Neural progenitor cell (in vitro differentiated cells): ENCODE results near the gene STARD7. TPM values are rescaled to one million over a fixed set of nuclear protein-coding genes. Genes with fewer than 3 reads are reported as not detected.

ENCODE experiments used
- DNase-seq: peaks from one replicate; pipeline ENCODE4 v3.0.0-alpha.2; 2016; ENCODE audit warnings: low spot score
- H2AFZ ChIP-seq: fragments of 200-600 bp; sonication (generic); replicated peaks from 2 replicates; pipeline ENCODE4 v1.6.1; 2016; ENCODE audit warnings: antibody characterized with exemption
- H3F3A ChIP-seq: fragments of 200-600 bp; sonication (generic); 2 replicates; pipeline ENCODE4 v1.6.1; 2016; ENCODE audit warnings: antibody characterized with exemption, low read depth
- H3K27ac ChIP-seq: fragments of 200-600 bp; sonication (generic); 2 replicates; pipeline ENCODE4 v1.5.1; 2016; ENCODE audit warnings: mild to moderate bottlenecking
- H3K27me3 ChIP-seq: fragments of 200-600 bp; sonication (generic); 2 replicates; pipeline ENCODE4 v1.6.1; 2016; ENCODE audit warnings: mild to moderate bottlenecking, moderate library complexity
- H3K36me3 ChIP-seq: fragments of 200-600 bp; sonication (generic); 2 replicates; pipeline ENCODE4 v1.5.1; 2016
- H3K4me1 ChIP-seq: fragments of 200-600 bp; sonication (generic); 2 replicates; pipeline ENCODE4 v1.6.1; 2016; ENCODE audit warnings: mixed run types
- H3K4me2 ChIP-seq: fragments of 200-600 bp; sonication (generic); 2 replicates; pipeline ENCODE4 v1.6.1; 2016
- H3K4me3 ChIP-seq: fragments of 200-600 bp; sonication (generic); 2 replicates; pipeline ENCODE4 v1.5.1; 2016
- H3K79me2 ChIP-seq: fragments of 200-600 bp; sonication (generic); 2 replicates; pipeline ENCODE4 v1.6.1; 2016; ENCODE audit warnings: low read depth
- H3K9ac ChIP-seq: fragments of 200-600 bp; sonication (generic); 2 replicates; pipeline ENCODE4 v1.6.1; 2016
- H3K9me3 ChIP-seq: fragments of 200-600 bp; sonication (generic); 2 replicates; pipeline ENCODE4 v1.5.1; 2016; ENCODE audit warnings: low read depth
- H4K20me1 ChIP-seq: fragments of 200-600 bp; sonication (generic); 2 replicates; pipeline ENCODE4 v1.6.1; 2016; ENCODE audit warnings: low read depth
- H3K27ac Mint-ChIP-seq: 3 replicates; pipeline ENCODE4 v1.8.0; 2021; ENCODE audit warnings: mixed read lengths
- H3K27me3 Mint-ChIP-seq: 2 replicates; pipeline ENCODE4 v1.8.0; 2022; ENCODE audit warnings: low read depth, mild to moderate bottlenecking, inconsistent platforms, moderate library complexity, mixed read lengths; ENCODE audit not compliant: insufficient read depth
- H3K36me3 Mint-ChIP-seq: 3 replicates; pipeline ENCODE4 v1.8.0; 2021; ENCODE audit warnings: mixed read lengths
- H3K4me1 Mint-ChIP-seq: 3 replicates; pipeline ENCODE4 v1.8.0; 2021; ENCODE audit warnings: mixed read lengths
- H3K4me3 Mint-ChIP-seq: 3 replicates; pipeline ENCODE4 v1.8.0; 2021; ENCODE audit warnings: mild to moderate bottlenecking, moderate library complexity, mixed read lengths
- H3K9me3 Mint-ChIP-seq: 3 replicates; pipeline ENCODE4 v1.8.0; 2020; ENCODE audit warnings: mixed read lengths
- EZH2 ChIP-seq: fragments of 200-600 bp; sonication (generic); IDR thresholded peaks from 2 replicates; pipeline ENCODE4 v1.6.1; 2017; ENCODE audit warnings: antibody characterized with exemption, mild to moderate bottlenecking, moderate library complexity
- EZH2phosphoT487 ChIP-seq: fragments of 200-600 bp; sonication (generic); IDR thresholded peaks from 2 replicates; pipeline ENCODE4 v1.6.1; 2017; ENCODE audit warnings: antibody characterized with exemption
- total RNA-seq: library from RNA; depleted of rRNA; stranded (reverse); fragments of >200 nt; gene quantifications from 2 replicates; pipeline ENCODE4 v1.2.3, GENCODE V29; 2015; ENCODE audit warnings: low replicate concordance
- TF ChIP-seq, protein P1 (sequence below): fragments of 200-600 bp; sonication (generic); IDR thresholded peaks from 2 replicates; pipeline ENCODE4 v1.5.1; 2017; ENCODE audit warnings: antibody characterized with exemption, mild to moderate bottlenecking

STARD7 gene
- total RNA-seq, 1 donor from 2014 or later, result 179 TPM

DNA sequence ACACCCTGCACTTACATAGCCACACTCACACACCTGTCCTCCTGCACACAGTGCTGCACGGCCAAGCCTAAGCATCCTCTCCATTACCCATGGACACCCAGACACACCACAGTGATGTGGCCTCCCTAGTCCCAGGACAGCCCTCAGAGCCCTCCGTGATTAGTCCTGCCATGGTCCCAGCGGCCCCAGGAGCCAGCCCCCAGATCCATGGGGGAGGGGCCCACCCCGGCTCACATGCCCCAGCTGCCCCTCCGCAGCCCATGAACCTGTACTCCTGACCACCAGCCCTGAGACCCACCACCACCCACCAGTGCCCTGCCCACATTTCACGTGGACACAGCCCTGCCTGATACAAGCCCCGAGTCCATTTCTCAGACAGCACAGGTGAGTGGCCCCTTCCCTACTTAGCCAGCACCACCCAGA is 55.3 kb downstream of the STARD7 start:
- peaks cover 42% of the 10 kb centered on the region for H3K4me1 Mint-ChIP-seq
- Histone ChIP-seq H3K4me3 (no peak overlapping the region), H3K9ac (no peak overlapping the region), H3K27me3 (no peaks in the 10 kb centered on the region), H2AFZ (no peak overlapping the region), H3K9me3 (no peaks in the 10 kb centered on the region), H3K79me2 (no peaks in the 10 kb centered on the region), H3F3A (peaks cover 6% of the 10 kb centered on the region), H3K4me2 (no peak overlapping the region), H3K27ac (no peak overlapping the region), H3K36me3 (no peaks in the 10 kb centered on the region), H4K20me1 (no peaks in the 10 kb centered on the region), H3K4me1 (peaks cover 22% of the 10 kb centered on the region)
- TF ChIP-seq, protein P1, sequence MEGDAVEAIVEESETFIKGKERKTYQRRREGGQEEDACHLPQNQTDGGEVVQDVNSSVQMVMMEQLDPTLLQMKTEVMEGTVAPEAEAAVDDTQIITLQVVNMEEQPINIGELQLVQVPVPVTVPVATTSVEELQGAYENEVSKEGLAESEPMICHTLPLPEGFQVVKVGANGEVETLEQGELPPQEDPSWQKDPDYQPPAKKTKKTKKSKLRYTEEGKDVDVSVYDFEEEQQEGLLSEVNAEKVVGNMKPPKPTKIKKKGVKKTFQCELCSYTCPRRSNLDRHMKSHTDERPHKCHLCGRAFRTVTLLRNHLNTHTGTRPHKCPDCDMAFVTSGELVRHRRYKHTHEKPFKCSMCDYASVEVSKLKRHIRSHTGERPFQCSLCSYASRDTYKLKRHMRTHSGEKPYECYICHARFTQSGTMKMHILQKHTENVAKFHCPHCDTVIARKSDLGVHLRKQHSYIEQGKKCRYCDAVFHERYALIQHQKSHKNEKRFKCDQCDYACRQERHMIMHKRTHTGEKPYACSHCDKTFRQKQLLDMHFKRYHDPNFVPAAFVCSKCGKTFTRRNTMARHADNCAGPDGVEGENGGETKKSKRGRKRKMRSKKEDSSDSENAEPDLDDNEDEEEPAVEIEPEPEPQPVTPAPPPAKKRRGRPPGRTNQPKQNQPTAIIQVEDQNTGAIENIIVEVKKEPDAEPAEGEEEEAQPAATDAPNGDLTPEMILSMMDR, result no peak
- TF ChIP-seq EZH2, result no peak
- TF ChIP-seq EZH2phosphoT487, result no peak
- no peak for DNase-seq
- H3K36me3 Mint-ChIP-seq, result no peaks in the 10 kb centered on the region
- peak overlapping the region; percentile 86 for H3K27ac Mint-ChIP-seq
- H3K4me3 Mint-ChIP-seq, result no peak overlapping the region
- H3K27me3 Mint-ChIP-seq, result peaks cover 9% of the 10 kb centered on the region
- H3K9me3 Mint-ChIP-seq, result no peaks in the 10 kb centered on the region

GRCh38 chr2:96152304-96153161 is 56.1 kb downstream of the STARD7 start:
- Mint-ChIP-seq H3K36me3 (no peaks in the 10 kb centered on the region), H3K27ac (peak overlapping the region; percentile 74), H3K27me3 (peaks cover 9% of the 10 kb centered on the region), H3K4me3 (peak overlapping the region; percentile 4), H3K9me3 (no peaks in the 10 kb centered on the region), H3K4me1 (peaks cover 46% of the 10 kb centered on the region)
- peak; percentile 67 for DNase-seq
- H3K27me3 ChIP-seq, result no peaks in the 10 kb centered on the region
- H3F3A ChIP-seq, result peaks cover 6% of the 10 kb centered on the region
- H3K36me3 ChIP-seq, result no peaks in the 10 kb centered on the region
- H3K4me3 ChIP-seq, result no peak overlapping the region
- peak overlapping the region; percentile 38 for H3K4me2 ChIP-seq
- H4K20me1 ChIP-seq, result no peaks in the 10 kb centered on the region
- H3K27ac ChIP-seq, result no peak overlapping the region
- peak overlapping the region; percentile 41 for H2AFZ ChIP-seq
- H3K9me3 ChIP-seq, result no peaks in the 10 kb centered on the region
- TF ChIP-seq EZH2 (no peak), EZH2phosphoT487 (no peak)
- TF ChIP-seq, protein P1, result no peak
- H3K4me1 ChIP-seq, result peaks cover 24% of the 10 kb centered on the region
- no peak overlapping the region for H3K9ac ChIP-seq
- H3K79me2 ChIP-seq, result no peaks in the 10 kb centered on the region

- no peak for TF ChIP-seq EZH2phosphoT487
- no peak for TF ChIP-seq EZH2
- TF ChIP-seq, protein P1, result no peak
- Histone ChIP-seq H4K20me1 (no peaks in the 10 kb centered on the region), H3K27ac (no peak overlapping the region), H3K4me2 (peak overlapping the region; percentile 38), H3K9me3 (no peaks in the 10 kb centered on the region), H3K9ac (no peak overlapping the region), H3K79me2 (no peaks in the 10 kb centered on the region), H3F3A (peaks cover 6% of the 10 kb centered on the region), H3K4me1 (peaks cover 24% of the 10 kb centered on the region), H3K36me3 (no peaks in the 10 kb centered on the region), H3K4me3 (no peak overlapping the region), H3K27me3 (peaks cover 7% of the 10 kb centered on the region), H2AFZ (peak overlapping the region; percentile 41)
- Mint-ChIP-seq H3K9me3 (no peaks in the 10 kb centered on the region), H3K27ac (peak overlapping the region; percentile 57), H3K4me3 (peak overlapping the region; percentile 4), H3K36me3 (no peaks in the 10 kb centered on the region), H3K27me3 (peaks cover 12% of the 10 kb centered on the region), H3K4me1 (peaks cover 50% of the 10 kb centered on the region)
- DNase-seq, result no peak
Observed at GRCh38 chr2:96151595-96152303, 56.9 kb downstream of the STARD7 start.
